ENCODE data around the gene POLR3G.

The POLR3G gene

GRCh38 chr5:90529194-90529938 is 54.7 kb downstream of the POLR3G start, which contains the start of gene LYSMD3:
TSS of gene LYSMD3 (minus strand) at chr5:90529584. CDS start at chr5:90525289, 4,295 bp downstream.
- Histone ChIP-seq H3K4me1 (ENCODE audit: insufficient read depth, low read length) (peaks cover 4% of the 10 kb centered on the region; the same call in 1 of the 2 replicates), H3K36me3 (ENCODE audit: insufficient read depth, low read length) (peaks cover 3% of the 10 kb centered on the region; the same call in 1 of the 2 replicates), H3K9me3 (ENCODE audit: control insufficient read depth, insufficient read depth, low read length) (no peaks in the 10 kb centered on the region), H3K9ac (ENCODE audit: low read depth, low read length) (peak within 1 kb of the TSS; percentile 100)

GRCh38 chr5:90529939-90530677 is 55.4 kb downstream of the POLR3G start:
- Histone ChIP-seq H3K36me3 (ENCODE audit: insufficient read depth, low read length) (no peaks in the 10 kb centered on the region), H3K9me3 (ENCODE audit: control insufficient read depth, insufficient read depth, low read length) (no peaks in the 10 kb centered on the region), H3K9ac (ENCODE audit: low read depth, low read length) (peak overlapping the region; percentile 100), H3K4me1 (ENCODE audit: insufficient read depth, low read length) (peaks cover 4% of the 10 kb centered on the region; the same call in 1 of the 2 replicates)

- Histone ChIP-seq H3K4me1 (ENCODE audit: insufficient read depth, low read length) (peaks cover 4% of the 10 kb centered on the region; the same call in 1 of the 2 replicates), H3K36me3 (ENCODE audit: insufficient read depth, low read length) (no peaks in the 10 kb centered on the region), H3K9ac (ENCODE audit: low read depth, low read length) (peak overlapping the region; percentile 100; the same call in 1 of the 2 replicates), H3K9me3 (ENCODE audit: control insufficient read depth, insufficient read depth, low read length) (no peaks in the 10 kb centered on the region)
These were observed 56.2 kb downstream of the POLR3G start for GRCh38 chr5:90530736-90531487.

- no peaks in the 10 kb centered on the region for H3K36me3 ChIP-seq (ENCODE audit: insufficient read depth, low read length)
These were observed 59.1 kb downstream of the POLR3G start for GRCh38 chr5:90533794-90534193.

GRCh38 chr5:90534922-90535321 is 60.3 kb downstream of the POLR3G start:
- no peak overlapping the region for H3K9ac ChIP-seq (ENCODE audit: low read depth, low read length)
- no peaks in the 10 kb centered on the region for H3K36me3 ChIP-seq (ENCODE audit: insufficient read depth, low read length)
- no peaks in the 10 kb centered on the region for H3K9me3 ChIP-seq (ENCODE audit: control insufficient read depth, insufficient read depth, low read length)
- peaks cover 10% of the 10 kb centered on the region; the same call in 1 of the 2 replicates for H3K4me1 ChIP-seq (ENCODE audit: insufficient read depth, low read length)

More at GRCh38 chr5:90533794-90534193, 59.1 kb downstream of the POLR3G start:
- Histone ChIP-seq H3K4me1 (ENCODE audit: insufficient read depth, low read length) (peaks cover 10% of the 10 kb centered on the region; the same call in 1 of the 2 replicates), H3K9me3 (ENCODE audit: control insufficient read depth, insufficient read depth, low read length) (no peaks in the 10 kb centered on the region), H3K9ac (ENCODE audit: low read depth, low read length) (no peak overlapping the region)

GRCh38 chr5:90542827-90543519 is 68.3 kb downstream of the POLR3G start:
- Histone ChIP-seq H3K4me1 (ENCODE audit: insufficient read depth, low read length) (peaks cover 8% of the 10 kb centered on the region; the same call in 1 of the 2 replicates), H3K9ac (ENCODE audit: low read depth, low read length) (no peak overlapping the region), H3K36me3 (ENCODE audit: insufficient read depth, low read length) (no peaks in the 10 kb centered on the region), H3K9me3 (ENCODE audit: control insufficient read depth, insufficient read depth, low read length) (no peaks in the 10 kb centered on the region)

GRCh38 chr5:90545511-90545910 is 70.8 kb downstream of the POLR3G start:
- Histone ChIP-seq H3K36me3 (ENCODE audit: insufficient read depth, low read length) (no peaks in the 10 kb centered on the region), H3K9me3 (ENCODE audit: control insufficient read depth, insufficient read depth, low read length) (no peaks in the 10 kb centered on the region), H3K9ac (ENCODE audit: low read depth, low read length) (no peak overlapping the region), H3K4me1 (ENCODE audit: insufficient read depth, low read length) (peaks cover 11% of the 10 kb centered on the region; the same call in 1 of the 2 replicates)

- no peak overlapping the region for H3K9ac ChIP-seq (ENCODE audit: low read depth, low read length)
- peaks cover 11% of the 10 kb centered on the region; the same call in 1 of the 2 replicates for H3K4me1 ChIP-seq (ENCODE audit: insufficient read depth, low read length)
- no peaks in the 10 kb centered on the region for H3K36me3 ChIP-seq (ENCODE audit: insufficient read depth, low read length)
- H3K9me3 ChIP-seq (ENCODE audit: control insufficient read depth, insufficient read depth, low read length), result no peaks in the 10 kb centered on the region
These were observed 71.7 kb downstream of the POLR3G start for GRCh38 chr5:90546216-90546837.

GRCh38 chr5:90547072-90547536 is 72.4 kb downstream of the POLR3G start:
- Histone ChIP-seq H3K9ac (ENCODE audit: low read depth, low read length) (no peak overlapping the region), H3K4me1 (ENCODE audit: insufficient read depth, low read length) (peaks cover 11% of the 10 kb centered on the region; the same call in 1 of the 2 replicates), H3K36me3 (ENCODE audit: insufficient read depth, low read length) (no peaks in the 10 kb centered on the region), H3K9me3 (ENCODE audit: control insufficient read depth, insufficient read depth, low read length) (no peaks in the 10 kb centered on the region)

- Histone ChIP-seq H3K4me1 (ENCODE audit: insufficient read depth, low read length) (peaks cover 11% of the 10 kb centered on the region; the same call in 1 of the 2 replicates), H3K36me3 (ENCODE audit: insufficient read depth, low read length) (no peaks in the 10 kb centered on the region), H3K9ac (ENCODE audit: low read depth, low read length) (no peak overlapping the region)
These were observed 73.5 kb downstream of the POLR3G start for GRCh38 chr5:90548069-90548593.

GRCh38 chr5:90549223-90549622 is 74.6 kb downstream of the POLR3G start:
- no peak overlapping the region for H3K9ac ChIP-seq (ENCODE audit: low read depth, low read length)
- no peaks in the 10 kb centered on the region for H3K9me3 ChIP-seq (ENCODE audit: control insufficient read depth, insufficient read depth, low read length)
- H3K36me3 ChIP-seq (ENCODE audit: insufficient read depth, low read length), result no peaks in the 10 kb centered on the region
- H3K4me1 ChIP-seq (ENCODE audit: insufficient read depth, low read length), result peaks cover 11% of the 10 kb centered on the region

More at GRCh38 chr5:90548069-90548593, 73.5 kb downstream of the POLR3G start:
- no peaks in the 10 kb centered on the region for H3K9me3 ChIP-seq (ENCODE audit: control insufficient read depth, insufficient read depth, low read length)

- Histone ChIP-seq H3K4me1 (ENCODE audit: insufficient read depth, low read length) (peaks cover 13% of the 10 kb centered on the region), H3K9ac (ENCODE audit: low read depth, low read length) (no peak overlapping the region), H3K36me3 (ENCODE audit: insufficient read depth, low read length) (no peaks in the 10 kb centered on the region), H3K9me3 (ENCODE audit: control insufficient read depth, insufficient read depth, low read length) (no peaks in the 10 kb centered on the region)
These were observed 75.1 kb downstream of the POLR3G start for GRCh38 chr5:90549729-90550275.

- H3K9me3 ChIP-seq (ENCODE audit: control insufficient read depth, insufficient read depth, low read length), result no peaks in the 10 kb centered on the region
- no peak overlapping the region for H3K9ac ChIP-seq (ENCODE audit: low read depth, low read length)
- no peaks in the 10 kb centered on the region for H3K36me3 ChIP-seq (ENCODE audit: insufficient read depth, low read length)
- peaks cover 22% of the 10 kb centered on the region for H3K4me1 ChIP-seq (ENCODE audit: insufficient read depth, low read length)
These were observed 76.3 kb downstream of the POLR3G start for GRCh38 chr5:90550963-90551362.
